GM04504 (cell line): ENCODE data around the gene STC2.

Source experiments
- DNase-seq: peaks from one replicate; pipeline ENCODE4 v3.0.0-alpha.2; 2012; ENCODE audit warnings: low read depth

Gene STC2

DNA sequence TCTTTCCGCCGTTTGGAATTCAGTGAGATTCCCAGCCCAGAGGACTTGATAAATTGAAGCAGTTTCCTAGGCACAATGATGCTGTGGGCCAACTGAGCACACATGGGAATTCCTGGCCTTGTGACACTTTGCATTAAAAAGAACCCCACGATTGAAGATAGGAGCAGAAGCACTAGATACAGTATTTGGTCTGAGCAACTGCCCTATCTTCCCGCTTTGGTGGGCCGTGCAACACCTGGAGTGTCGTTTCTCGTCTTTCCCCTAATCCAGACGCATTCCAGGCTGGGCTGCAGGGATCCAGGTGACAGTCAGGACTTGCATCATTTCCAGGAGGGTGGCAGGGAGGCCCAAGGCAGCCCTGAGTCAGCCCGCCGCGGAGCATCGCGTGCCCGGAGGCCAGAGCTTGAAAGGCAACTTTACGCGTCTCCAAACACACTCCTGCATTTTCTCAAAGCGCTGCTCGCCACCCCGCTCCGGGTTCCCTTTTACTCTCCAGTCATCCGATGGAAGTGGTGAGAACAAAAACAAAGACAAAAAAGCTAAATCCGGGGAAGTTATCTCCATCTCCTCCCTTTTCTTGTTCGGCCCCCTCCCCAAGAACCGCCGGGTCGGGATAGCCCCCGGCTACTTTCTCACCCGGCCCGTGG, 753 bp upstream of the STC2 start:
- peak; percentile 64 for DNase-seq

DNA sequence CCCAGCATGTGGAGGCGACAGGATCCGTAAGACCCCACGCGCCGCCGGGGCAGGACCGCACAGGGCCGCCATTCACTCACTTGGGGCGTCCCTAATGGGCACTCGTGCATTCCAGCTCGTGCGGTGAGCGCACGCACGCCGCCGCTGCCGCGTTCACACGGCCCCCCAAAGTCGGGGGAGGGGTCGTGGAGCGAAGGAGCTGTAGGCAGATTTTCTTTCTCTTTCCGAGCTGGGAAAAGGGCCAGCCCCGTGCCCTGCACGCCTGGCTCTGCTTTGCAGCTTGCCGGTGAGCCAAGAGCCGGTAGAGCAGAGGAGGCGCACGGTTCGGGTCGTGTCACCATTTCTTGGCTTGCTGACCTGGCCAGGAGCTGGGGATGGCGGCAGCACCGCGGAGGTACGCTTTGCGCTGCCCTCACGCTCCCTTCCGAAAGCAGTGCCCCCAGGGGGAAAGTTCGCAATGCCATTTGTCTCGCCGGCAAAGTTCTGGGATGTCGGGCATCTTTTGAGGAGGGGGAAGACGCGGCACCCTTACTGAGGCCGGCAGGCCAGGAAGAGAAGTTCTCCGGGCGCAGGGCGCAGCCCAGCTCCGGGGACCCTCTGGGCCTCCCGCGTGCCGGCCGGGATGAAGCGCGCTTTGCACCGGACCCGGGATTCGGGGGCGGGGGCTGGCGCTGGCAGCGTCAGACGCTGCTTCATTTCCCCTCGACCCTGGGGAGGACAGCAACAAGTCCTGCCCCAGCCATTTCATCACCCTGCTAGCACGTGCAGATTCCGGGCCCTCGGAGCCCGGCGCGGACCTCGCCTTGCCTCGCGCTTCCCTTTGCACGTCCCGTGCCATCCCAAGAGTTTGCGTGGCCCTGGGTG, 898 bp downstream of the STC2 start:
- no peak for DNase-seq

DNA sequence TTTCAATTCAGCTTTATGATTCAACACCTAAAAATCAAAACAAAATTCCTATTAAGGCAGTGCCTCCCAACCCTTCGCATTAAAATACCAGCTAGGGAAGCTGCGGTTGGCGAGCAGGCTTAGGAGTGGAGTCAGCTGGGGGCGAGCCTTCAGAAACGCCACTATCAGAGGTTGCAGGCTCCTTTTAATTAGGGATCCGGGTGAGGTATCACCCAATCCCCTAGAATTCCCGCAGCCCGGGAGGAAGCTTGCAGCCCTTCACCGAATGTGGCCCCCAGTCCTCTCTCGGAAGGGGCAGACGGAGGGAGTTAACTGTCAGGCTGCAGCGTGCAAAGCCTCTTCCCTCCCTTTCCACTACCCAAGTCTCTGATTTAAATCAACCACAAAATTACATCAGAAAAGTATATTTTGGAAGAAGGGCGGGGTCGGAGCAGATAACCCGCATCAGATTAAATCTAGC, 1.7 kb downstream of the STC2 start:
- peak; percentile 89 for DNase-seq

DNA sequence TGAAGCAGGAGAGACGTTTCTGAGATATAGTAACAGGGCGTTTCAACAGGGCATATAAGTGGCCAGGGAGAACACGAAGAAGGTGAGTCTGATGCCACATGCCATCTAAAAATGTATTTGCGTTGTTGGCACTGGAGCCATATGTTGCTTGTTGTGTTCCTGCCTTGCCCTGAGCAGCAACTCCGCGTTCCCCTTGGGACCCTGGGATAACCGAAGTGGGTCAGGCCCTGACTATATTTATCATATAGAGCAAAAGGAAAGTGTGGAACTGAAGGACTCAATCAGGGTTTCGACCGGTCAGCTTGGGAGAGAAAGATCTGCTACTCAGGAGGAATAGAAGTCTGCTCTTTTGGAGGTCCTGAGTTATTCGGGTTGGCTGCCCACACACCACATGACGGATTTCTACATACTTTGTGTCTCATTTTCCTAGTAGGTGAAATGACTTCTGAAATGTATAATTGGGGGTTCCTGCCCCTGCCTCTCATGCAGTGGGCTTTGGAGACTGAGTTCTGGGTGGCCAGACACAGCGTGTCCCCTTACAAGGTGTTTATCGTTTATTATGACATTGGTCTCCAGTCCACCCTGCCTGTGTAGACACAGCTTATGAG, 3.0 kb downstream of the STC2 start:
- no peak for DNase-seq

DNA sequence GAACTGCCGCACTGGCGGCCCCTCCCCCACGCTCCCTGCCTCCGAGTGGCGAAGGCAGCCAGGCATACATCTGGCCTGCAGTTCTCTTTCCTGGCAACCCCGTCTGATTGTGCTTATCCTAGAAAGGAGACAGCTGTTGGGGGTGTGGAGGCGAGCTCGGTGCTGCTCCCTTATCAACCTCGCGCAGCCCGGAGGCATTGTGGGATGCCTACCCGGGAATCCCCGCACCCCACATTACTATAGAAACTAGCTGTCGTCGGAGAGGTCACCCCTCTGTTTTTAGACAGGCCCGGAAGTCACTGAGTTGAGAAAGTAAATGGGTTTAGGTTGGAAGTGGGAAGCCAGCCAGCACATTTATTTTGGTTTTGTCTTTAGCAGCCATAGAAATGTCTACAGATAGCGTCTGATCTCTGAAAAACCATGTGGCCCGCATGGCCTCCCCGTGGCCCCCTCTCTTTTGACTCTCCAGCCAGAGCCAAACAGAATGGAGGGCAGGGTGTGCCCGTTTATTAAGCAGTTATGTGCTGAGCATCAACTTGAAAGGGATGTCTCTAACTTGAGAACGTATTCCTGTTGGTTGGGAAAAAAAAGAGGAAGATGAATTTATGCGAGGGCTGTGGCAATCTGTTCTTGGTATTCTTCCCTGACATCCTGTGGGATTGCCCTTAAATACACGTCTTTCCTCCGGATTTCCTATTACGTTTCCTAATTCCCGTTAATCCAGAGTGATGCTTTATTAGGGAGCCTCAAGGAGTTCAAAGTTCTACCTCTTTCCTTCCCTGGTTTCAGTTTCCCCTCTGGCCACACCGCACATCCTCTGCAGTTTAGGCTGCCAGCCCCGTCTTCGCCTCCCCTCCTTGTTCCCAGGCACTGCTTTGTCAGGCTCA, 3.9 kb downstream of the STC2 start:
- DNase-seq = peak; percentile 88

DNA sequence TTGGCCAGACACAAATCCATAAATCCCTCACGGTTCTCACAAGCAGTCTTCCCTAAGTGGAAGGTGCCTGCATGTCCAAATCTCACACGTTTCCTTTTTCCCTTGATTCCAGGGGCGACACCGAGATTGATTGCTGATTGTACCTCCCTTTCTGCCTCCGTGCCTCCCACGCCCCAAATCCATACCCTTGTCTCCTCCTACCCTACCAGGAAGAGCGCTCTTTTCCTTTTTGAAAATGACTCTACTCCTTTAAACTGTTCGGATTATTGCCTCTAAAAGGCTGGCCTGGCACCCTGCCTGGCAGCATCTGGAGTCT, 4.5 kb downstream of the STC2 start:
- DNase-seq = no peak

DNA sequence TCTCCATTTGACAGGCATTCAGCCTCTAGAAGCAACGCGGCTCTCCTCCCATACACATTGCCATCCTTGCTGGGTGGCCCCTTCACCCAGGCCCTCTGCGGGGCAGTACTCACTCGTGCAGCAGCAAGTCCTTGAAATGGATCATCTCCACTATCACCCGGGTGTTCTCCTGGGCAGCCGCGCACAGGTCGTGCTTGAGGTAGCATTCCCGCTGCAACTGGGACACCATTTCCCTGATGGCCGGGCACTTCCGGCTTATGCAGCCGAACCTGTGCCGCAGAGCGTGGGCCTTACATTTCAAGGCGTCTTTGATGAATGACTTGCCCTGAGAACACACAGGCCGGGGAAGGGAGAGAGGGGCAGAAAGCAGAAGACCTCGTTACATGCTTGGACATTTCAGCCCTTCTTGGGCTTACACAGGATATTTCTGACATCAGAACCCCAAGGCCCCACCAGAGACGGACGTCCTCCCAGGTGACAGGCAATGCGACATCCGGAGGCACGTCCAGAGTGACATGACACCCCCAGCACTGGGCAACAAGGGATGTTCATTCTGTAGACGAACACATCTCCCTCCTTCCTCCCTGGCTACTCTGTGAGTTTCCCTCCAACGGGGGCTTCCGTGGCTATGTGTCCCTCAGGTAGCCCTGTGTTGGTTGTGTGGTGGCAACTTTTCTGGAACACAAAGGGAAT, 5.0 kb downstream of the STC2 start:
- no peak for DNase-seq

DNA sequence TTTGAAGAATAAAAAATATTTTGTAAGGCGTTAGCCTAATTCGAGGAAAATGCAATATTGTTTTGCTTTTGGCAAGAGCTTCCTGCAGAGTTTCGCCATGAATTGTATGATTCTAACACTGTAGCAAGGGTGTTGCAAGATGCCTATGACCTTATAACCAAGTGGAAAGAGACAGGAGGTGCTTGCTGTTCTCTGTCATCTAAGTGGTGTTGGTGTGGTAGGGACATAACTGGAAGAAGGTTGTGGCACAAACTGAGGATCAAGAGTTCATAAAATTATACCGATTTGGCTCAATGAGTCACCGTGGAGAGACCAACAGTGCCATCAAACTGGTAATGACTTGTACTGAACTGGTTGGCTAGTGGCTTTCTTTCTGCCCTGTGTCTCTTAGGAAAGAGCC, 6.3 kb downstream of the STC2 start:
- DNase-seq = no peak

DNA sequence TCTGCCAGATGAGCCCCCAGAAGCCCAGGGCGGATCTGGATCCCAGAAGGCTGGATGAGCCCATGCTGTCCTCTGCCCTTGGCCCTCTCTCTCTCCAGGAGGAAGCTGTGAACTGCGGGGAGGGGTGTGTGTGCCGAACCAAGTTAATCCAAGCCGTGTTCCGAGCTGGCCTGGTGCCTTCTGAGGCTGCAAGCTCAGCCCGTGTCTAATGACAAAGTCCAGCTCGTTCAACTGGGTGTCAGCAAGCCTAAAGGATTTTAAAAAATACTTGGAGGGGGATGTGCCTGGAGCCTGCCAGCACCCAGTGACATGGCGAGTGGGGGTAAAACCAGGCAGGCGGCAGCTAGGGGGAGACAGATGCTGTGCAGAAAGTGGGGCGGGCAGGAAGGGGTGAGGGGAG, 8.0 kb downstream of the STC2 start:
- DNase-seq = no peak

DNA sequence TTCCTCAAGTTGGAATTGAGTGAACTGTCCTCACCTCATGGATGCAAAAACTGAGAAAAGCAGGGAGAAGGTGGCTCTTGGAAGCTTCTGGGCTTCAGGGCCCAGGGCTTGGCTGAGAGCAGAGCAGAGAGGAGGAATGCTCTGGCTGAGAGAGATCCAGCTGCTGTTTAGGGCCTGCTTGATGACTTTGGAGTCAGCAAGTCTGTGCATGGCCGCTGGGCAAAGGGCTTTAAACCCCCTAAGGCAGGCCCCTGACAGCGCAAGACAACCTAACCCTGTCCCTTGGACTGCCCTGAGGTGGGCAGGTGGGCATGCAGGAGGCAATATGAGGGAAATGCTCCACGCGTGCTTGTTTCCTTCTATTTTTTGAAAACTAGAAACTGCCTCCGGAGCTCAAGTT, 8.6 kb downstream of the STC2 start:
- DNase-seq = no peak

DNA sequence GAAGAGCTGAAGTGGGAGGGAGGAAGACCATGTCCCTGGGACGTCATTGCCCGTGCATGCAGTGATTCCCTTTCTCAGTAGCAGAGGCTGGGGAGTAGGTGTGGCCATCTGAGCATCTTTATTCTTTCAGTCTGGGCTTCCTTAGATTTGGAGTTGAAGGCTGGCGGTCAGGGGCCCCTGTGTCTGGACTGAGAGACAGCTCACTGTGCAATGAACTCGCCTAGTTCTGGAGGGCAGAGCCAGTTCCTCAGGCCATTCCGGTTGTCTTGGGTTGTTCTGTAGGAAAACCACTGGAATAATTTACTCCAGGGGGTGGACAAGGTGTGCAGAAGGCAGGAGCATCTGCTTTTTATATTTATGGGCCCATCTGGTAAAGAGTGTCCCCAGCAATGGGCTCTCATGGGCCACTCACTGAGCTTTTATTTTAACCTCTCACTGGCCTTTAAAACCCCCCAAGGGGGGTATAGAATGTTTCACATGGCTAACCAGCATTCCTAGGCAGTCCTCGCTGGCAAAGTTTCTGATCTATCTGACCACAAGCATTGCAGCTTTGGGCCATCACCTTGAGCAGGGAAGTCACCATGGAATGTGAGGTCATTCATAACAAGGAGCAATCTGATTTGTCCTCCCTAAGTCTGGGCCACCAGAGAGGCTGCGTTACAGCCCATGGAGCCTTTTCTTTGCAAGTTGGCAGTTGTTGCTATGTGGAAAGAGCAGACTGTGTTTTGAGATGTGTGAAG, 9.2 kb downstream of the STC2 start:
- DNase-seq = no peak

DNA sequence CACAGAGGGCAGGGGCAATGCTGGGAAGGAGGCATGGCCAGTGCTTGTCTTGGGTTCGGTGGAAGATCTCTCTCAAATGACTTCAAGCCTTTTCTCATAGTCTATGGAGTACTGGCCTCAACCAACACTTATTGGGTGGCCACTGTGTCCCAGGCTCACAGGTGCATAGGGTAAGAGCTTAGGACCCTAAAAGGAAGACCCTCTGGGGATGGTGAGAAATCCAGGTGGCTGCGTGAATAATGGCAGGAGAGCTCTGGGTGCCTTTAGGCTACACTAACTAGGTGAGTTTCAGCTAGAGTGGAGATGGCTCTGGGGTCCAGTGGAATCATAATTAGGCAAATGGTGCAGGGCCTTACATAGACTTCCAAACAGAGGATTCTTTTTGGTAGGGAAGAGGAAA, 9.9 kb downstream of the STC2 start:
- no peak for DNase-seq

DNA sequence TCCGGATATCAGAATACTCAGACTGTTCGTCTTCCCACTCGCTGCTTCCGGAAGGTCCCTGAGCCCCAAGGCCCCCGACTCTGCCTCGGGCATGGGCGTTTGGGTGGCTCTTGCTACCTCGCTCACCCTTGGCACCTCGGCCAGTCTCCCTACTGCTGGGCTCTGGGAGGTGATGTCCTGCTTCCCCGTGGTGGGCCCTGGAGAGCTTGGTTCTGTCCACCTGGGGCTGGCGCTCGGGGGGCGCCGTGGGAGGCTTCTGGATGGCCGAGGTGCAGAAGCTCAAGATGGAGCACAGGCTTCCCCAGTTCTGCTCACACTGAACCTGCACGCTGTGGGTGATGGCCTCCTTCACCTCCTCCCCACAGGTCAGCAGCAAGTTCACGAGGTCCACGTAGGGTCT, 10.4 kb downstream of the STC2 start:
- no peak for DNase-seq

DNA sequence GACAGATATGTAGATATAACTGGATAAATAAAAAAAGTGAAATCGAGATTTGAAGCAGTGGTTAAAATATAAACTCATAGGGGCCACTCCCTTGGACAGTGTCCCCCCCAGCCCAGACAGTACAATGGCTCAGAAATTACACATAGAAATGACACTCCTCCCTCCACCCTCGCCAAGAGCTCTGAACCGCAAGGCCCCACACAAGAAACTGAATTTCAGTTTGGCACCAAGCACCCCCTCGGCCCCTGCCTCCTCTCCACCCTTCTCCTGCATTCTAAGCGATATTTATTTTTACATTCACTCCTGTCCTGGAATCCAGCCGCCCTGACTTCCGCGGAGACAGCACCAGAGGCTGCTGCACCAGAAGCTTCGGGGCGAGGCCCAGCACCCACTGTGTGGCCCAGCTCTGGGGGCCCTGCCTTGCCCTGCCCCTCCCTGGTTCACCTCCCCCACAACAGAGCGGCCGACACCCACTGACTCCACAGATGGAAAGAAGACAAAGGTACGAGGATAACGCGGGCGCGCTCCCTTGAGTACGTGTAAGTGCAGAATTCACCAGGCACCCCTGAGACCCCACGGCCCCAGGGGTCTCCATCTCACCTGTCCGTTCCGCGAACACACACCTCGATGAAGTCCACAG, 11.0 kb downstream of the STC2 start:
- DNase-seq = no peak

DNA sequence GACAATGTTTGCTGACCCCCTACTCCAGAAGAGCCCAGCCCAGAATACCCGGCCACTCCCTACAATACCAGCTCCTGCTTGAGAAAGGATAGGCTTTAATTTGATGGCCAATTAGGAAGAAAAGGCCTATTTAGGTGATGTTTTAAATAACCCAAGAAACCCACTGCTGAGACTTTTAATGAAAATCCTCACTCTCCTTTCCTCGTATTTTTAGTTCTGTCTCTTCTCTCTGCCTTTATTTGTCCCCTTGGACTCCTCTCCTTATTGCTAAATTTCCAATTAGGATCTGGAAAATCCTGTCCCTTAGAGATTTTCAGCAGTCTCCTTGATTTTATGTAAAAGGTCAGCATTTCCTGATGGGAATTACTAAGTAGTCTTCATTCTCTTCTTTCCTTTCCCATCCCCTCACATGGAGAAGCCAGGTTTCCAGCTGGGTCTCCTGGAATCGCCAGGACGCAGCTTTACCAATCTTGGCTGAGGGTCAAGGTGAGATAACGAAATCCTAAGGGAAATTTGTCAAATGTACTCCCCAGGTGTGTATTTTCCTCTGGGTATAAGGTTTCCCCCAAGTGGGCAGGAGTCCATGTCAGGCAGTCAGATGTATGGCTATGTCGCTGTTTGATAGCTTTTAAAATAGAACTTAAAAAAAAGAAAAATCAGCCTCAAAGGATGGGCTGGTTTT, 11.7 kb downstream of the STC2 start:
- no peak for DNase-seq

DNA sequence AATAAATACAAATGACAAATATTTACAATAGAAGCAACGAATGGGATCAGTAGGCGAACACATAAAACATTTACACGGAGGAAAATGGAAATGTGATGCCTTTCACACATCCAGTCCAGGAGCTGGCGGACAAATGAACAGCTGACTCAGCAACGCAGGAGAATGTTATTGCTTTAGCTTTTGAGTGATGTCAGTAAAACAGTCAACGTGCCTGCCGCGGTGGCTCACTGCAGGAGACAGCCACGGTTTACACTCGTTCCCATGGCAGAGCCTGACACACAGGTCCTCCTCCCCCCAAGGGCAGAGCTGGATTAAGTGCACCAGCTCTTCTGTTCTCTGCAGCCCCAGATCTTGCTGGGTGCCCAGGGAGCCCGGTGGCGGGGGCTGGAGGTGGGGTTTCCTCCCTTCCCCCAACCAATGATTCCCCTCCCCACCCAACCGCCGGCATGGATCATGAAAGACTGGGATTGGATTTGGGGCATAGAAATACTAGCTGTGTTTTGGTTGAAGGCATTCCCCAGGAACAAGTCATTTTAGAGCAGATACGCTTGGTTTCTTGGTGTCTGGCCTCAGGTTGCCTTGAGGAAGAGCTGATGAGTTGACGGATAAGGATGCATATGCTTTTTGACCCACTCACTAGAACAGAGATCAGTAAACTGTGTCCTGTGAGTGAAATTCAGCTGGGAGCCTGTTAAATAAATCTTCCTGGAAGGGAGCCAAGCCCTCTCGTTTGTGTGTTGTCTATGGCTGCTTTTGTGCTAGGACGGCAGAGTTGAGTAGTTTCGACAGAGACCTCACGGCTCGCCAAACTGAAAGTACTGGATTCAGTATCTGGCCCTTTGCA, 12.5 kb downstream of the STC2 start:
- DNase-seq = peak; percentile 71

DNA sequence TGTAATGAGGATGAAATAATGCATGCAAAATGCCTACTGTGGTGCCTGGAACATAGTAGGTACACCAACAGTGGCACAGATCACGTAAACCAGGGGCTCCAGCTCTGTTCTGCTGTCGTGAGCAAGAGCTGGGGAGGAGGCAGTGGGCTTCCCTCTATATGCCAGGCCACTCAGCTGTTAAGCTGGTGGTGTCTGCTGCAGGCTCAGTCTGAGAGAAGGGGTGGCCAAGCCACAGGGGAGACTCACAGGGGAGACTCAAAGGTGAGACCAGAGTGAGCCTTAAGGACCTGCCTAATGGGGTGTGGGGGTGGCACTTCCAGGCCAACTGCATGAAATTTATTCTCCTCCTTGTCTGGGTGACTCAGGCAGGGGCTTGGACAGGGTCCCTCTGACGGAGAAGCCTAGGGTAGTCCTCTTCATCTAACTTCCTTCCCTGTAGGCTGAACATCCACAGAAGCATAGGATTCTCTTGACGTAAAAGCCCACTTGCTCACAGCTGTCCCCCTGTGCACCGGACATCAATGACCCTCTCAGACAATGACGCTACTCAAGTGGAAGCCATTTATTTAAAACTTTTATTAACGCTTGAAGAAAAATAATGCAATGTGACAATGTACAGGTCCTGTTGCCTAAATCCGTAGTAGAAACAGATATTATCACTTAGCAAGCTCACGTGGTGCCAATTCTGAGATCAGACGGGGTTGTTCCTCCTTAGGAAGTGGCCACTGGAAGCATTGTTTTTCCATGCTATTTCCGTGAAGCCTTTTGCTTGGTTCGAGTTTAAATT, 13.9 kb downstream of the STC2 start:
- no peak for DNase-seq

DNA sequence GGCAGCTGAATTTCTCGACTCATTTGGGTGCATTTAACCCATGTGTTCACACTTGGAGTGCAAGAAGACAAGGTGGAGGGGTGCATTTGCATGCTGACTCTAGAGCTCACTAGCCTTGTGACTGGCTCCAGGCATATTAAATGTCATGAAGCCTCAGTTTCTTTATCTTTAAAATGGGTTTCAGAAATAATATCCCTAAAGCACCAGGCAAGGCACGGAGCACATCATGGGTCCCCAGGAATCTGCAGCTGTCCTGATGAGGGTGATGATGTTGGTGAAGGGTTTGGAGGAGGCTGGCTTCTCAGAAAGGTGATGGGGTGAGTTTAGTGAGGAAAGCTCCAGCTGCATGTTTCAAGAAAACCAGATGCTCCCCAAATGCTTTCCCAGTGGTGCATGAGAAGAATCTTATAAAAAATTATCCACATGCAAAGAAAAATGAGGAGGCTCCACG, 14.8 kb downstream of the STC2 start:
- DNase-seq = no peak
